Right lobe of liver (tissue), 6 donors: ENCODE data around the gene KLHL41. TPM values are rescaled to one million over a fixed set of nuclear protein-coding genes. Genes with fewer than 3 reads are reported as not detected.
A peak's percentile ranks its signal among the peaks of the same experiment; 100 is the strongest.
"Not testable (repeated sequence)": the region's sequence is repeated elsewhere in the genome, so short reads cannot be mapped to it uniquely, and the experiment has no call there.

Experiments used
- ATAC-seq, 4 donors: fragments of 200-7000 bp; cut with Tn5 transposase; one replicate each; pipeline ENCODE4 v1.9.1; 2020; ENCODE audit warnings: mild to moderate bottlenecking in 4 of 4, moderate library complexity in 4 of 4
- DNase-seq, 3 donors: peaks; one replicate each; pipeline ENCODE4 v3.0.0-alpha.2; 2020
- H3K27ac ChIP-seq, 3 donors: fragments of 200-600 bp; one replicate each; pipeline ENCODE4 v1.8.0; 2022
- H3K27me3 ChIP-seq, 2 donors: fragments of 200-600 bp; one replicate each; pipeline ENCODE4 v1.8.0; 2022
- H3K36me3 ChIP-seq, 4 donors: fragments of 200-600 bp; sonication (generic) in 1 of 4; one replicate each; pipeline versions ENCODE4 v1.5.1 to v1.8.0; 2017 to 2022; ENCODE audit warnings: control low read depth in 1 of 4
- H3K4me1 ChIP-seq, 4 donors: fragments of 200-600 bp; sonication (generic) in 1 of 4; one replicate each; pipeline versions ENCODE4 v1.5.1 to v1.8.0; 2017 to 2022; ENCODE audit warnings: control low read depth in 1 of 4
- H3K4me3 ChIP-seq, 3 donors: fragments of 200-600 bp; one replicate each; pipeline ENCODE4 v1.8.0; 2022
- H3K9me3 ChIP-seq, 4 donors: fragments of 200-600 bp; sonication (generic) in 1 of 4; one replicate each; pipeline versions ENCODE4 v1.5.1 to v1.8.0; 2017 to 2022; ENCODE audit warnings: control low read depth in 1 of 4
- POLR2A ChIP-seq: fragments of 450-650 bp; IDR thresholded peaks from one replicate; pipeline ENCODE4 v1.6.1; 2017; ENCODE audit warnings: antibody characterized with exemption, mild to moderate bottlenecking
- WGBS: methylation state at CpG from one replicate; pipeline ENCODE4 v1.1.6; 2018; ENCODE audit warnings: low coverage, low lambda C conversion rate; ENCODE audit not compliant: insufficient coverage; ENCODE audit errors: missing lambda C conversion rate; 5-methylcytosine and 5-hydroxymethylcytosine counted together
- intact Hi-C, 2 donors: fragments of 100-400 bp; cut with DNase I; formaldehyde crosslinking; loops; one replicate each; pipeline versions ENCODE4 v1.11.2 to v1.14.1; 2022
- total RNA-seq, 6 experiments: library from RNA; depleted of rRNA in 2 of 6; stranded (reverse); fragments of >200 nt in 2 of 6; fragmentation: NEBNext Ultra II Directional in 3 of 6; extraction: Animal tissue kit (Norgen Biotek cat#: 25700) in 3 of 6; gene quantifications; one replicate each; pipeline versions ENCODE4 v1.1.0 to v1.2.4, GENCODE V29; 2016 to 2023
- TF ChIP-seq, protein P1 (sequence below), 4 donors: fragments of 200-600 bp in 3 of 4; fragments of 450-650 bp in 1 of 4; IDR thresholded peaks; one replicate each; pipeline versions ENCODE4 v1.5.1 to v1.8.0; 2016 to 2022; ENCODE audit warnings: antibody characterized with exemption in 4 of 4, mild to moderate bottlenecking in 2 of 4
- donor health status: DM: no; HTN: yes; CAD: no.
- donor health status: DM: no; HTN: no; CAD: no.
- donor health status: DM: no; HTN: no; CAD: no.
- donor health status: DM: no; HTN: yes; CAD: no.
- donor health status: DM: no; HTN: yes; CAD: no.

The KLHL41 gene
- total RNA-seq, 6 experiments from 2014 or later = 0.22 to 3.7 (median 0.30) TPM

GRCh38 chr2:169520896-169521295 is 11.4 kb downstream of the KLHL41 start:
- intact Hi-C loops = loop anchor here in 1 of 2 donors (10.0 kb wide), 1 partner anchor 264 kb away; no protein-coding TSS in a partner anchor
- DNase-seq = no peak
- no peak for ATAC-seq
- H3K4me1 ChIP-seq = no peaks in the 10 kb centered on the region
- no peak for TF ChIP-seq POLR2A
- TF ChIP-seq, protein P1, sequence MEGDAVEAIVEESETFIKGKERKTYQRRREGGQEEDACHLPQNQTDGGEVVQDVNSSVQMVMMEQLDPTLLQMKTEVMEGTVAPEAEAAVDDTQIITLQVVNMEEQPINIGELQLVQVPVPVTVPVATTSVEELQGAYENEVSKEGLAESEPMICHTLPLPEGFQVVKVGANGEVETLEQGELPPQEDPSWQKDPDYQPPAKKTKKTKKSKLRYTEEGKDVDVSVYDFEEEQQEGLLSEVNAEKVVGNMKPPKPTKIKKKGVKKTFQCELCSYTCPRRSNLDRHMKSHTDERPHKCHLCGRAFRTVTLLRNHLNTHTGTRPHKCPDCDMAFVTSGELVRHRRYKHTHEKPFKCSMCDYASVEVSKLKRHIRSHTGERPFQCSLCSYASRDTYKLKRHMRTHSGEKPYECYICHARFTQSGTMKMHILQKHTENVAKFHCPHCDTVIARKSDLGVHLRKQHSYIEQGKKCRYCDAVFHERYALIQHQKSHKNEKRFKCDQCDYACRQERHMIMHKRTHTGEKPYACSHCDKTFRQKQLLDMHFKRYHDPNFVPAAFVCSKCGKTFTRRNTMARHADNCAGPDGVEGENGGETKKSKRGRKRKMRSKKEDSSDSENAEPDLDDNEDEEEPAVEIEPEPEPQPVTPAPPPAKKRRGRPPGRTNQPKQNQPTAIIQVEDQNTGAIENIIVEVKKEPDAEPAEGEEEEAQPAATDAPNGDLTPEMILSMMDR (IDR thresholded peaks at IDR 0.05) = no peak
- H3K27ac ChIP-seq = no peak overlapping the region
- no peak overlapping the region for H3K4me3 ChIP-seq
- no peaks in the 10 kb centered on the region for H3K9me3 ChIP-seq
- no peaks in the 10 kb centered on the region for H3K27me3 ChIP-seq
- no peaks in the 10 kb centered on the region for H3K36me3 ChIP-seq

- 45% methylated on average over 5 of the region's 5 CpGs for WGBS
- H3K27me3 ChIP-seq = no peaks in the 10 kb centered on the region
- H3K27ac ChIP-seq = no peak overlapping the region
- ATAC-seq (peak in 1 of 4 donors; percentile 34), DNase-seq (no peak)
- TF ChIP-seq, protein P1 (IDR thresholded peaks at IDR 0.05) = no peak
- no peak for TF ChIP-seq POLR2A
- no peak overlapping the region for H3K4me3 ChIP-seq
- no peaks in the 10 kb centered on the region for H3K9me3 ChIP-seq
- intact Hi-C loops = loop anchor here in 1 of 2 donors (10.0 kb wide), 1 partner anchor 261 kb away; no protein-coding TSS in a partner anchor
- no peaks in the 10 kb centered on the region for H3K36me3 ChIP-seq
- no peaks in the 10 kb centered on the region for H3K4me1 ChIP-seq
These were observed 14.2 kb downstream of the KLHL41 start for GRCh38 chr2:169523681-169524080.

DNA sequence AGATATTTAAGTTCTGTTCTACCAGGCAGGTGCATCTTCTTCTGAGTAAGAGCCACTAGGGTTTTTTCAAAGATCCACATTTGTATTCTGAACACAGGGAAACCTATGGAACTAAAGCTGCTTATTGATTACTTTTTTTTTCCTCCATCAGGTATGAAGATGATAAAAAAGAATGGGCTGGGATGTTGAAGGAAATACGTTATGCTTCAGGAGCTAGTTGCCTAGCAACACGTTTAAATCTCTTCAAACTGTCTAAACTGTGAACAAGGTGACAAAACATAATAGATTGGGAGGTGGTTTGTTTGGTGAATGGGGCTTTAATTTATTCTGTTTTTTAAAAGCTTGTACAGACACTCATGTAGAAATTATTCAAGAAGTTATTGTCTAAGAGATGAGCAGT is 15.9 kb downstream of the KLHL41 start:
- no peak for DNase-seq
- H3K4me3 ChIP-seq = no peak overlapping the region
- TF ChIP-seq POLR2A = no peak
- TF ChIP-seq, protein P1 (IDR thresholded peaks at IDR 0.05) = no peak
- intact Hi-C loops = loop anchor here in 1 of 2 donors (10.0 kb wide), 1 partner anchor 259 kb away; no protein-coding TSS in a partner anchor
- no peaks in the 10 kb centered on the region for H3K27me3 ChIP-seq
- H3K27ac ChIP-seq = no peak overlapping the region
- ATAC-seq = no peak
- no peaks in the 10 kb centered on the region for H3K9me3 ChIP-seq
- H3K4me1 ChIP-seq = no peaks in the 10 kb centered on the region
- 64% methylated on average over 2 of the region's 2 CpGs for WGBS
- H3K36me3 ChIP-seq = no peaks in the 10 kb centered on the region

DNA sequence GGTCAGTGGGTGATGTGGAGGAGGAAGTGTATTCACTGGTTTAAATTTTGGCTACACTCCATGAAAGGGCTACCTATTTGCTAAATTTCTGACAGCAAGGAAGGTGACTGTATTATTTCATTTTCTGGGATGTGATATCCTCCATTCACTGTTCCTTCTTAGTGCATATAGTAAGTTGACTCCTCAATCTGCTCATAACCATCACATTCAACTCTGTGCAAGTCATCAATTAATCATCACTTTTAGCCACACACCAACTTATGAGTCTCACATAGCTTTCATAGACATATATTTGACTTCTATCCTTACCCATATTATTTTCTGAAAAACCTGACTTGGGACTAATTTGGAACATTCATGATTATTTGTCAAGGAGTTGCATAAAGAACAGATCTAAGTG is 16.9 kb downstream of the KLHL41 start:
- H3K27ac ChIP-seq = no peak overlapping the region
- TF ChIP-seq, protein P1 (IDR thresholded peaks at IDR 0.05) = no peak
- TF ChIP-seq POLR2A = no peak
- no peaks in the 10 kb centered on the region for H3K4me1 ChIP-seq
- H3K9me3 ChIP-seq = no peaks in the 10 kb centered on the region
- no peak for DNase-seq
- ATAC-seq = no peak
- intact Hi-C loops = loop anchor here in 1 of 2 donors (10.0 kb wide), 1 partner anchor 258 kb away; no protein-coding TSS in a partner anchor
- H3K4me3 ChIP-seq = no peak overlapping the region
- H3K27me3 ChIP-seq = no peaks in the 10 kb centered on the region
- peaks cover 0 to 5% (median 0%) of the 10 kb centered on the region in 4 donors for H3K36me3 ChIP-seq

- TF ChIP-seq, protein P1 (IDR thresholded peaks at IDR 0.05) = peak; percentile 82 to 91 (median 90)
- TF ChIP-seq POLR2A = no peak
- 5% methylated on average over 2 of the region's 2 CpGs for WGBS
- intact Hi-C loops = loop anchor here in 1 of 2 donors (10.0 kb wide), 1 partner anchor 257 kb away; no protein-coding TSS in a partner anchor
These were observed 18.8 kb downstream of the KLHL41 start for GRCh38 chr2:169528271-169528701.

DNA sequence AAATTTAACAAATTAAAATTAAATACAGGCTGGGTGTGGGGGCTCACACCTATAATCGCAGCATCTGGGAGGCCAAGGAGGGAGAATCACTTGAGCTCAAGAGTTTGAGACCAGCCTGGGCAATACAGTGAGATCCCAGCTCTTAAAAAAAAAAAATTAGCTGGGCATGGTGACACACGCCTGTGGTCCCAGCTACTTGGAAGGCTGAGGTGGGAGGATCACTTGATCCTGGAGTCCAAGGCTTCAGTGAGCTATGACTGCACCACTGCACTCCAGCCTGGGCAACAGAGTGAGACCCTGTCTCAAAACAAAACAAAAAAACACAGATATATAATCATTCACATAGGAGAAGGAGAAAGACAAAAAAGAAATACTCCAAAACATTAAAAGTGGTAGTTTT is 30.0 kb downstream of the KLHL41 start:
- H3K9me3 ChIP-seq, H3K27me3 ChIP-seq, H3K4me3 ChIP-seq, H3K27ac ChIP-seq, DNase-seq, ATAC-seq, intact Hi-C loops, H3K4me1 ChIP-seq: not testable (repeated sequence)
- H3K36me3 ChIP-seq = peaks cover 0 to 17% (median 0%) of the 10 kb centered on the region in 4 donors
- 100% methylated on average over 2 of the region's 2 CpGs for WGBS

More at GRCh38 chr2:169528271-169528701, 18.8 kb downstream of the KLHL41 start:
- Histone ChIP-seq H3K27me3 (no peaks in the 10 kb centered on the region), H3K4me3 (no peak overlapping the region), H3K36me3 (peaks cover 0 to 5% (median 0%) of the 10 kb centered on the region in 4 donors), H3K4me1 (no peaks in the 10 kb centered on the region), H3K9me3 (no peaks in the 10 kb centered on the region), H3K27ac (no peak overlapping the region)
- ATAC-seq = peak; percentile 86 to 93 (median 91)
- peak in 2 of 3 donors; percentile 53 to 58 for DNase-seq
